Transverse colon (tissue), 3 donors: ENCODE results near the gene NUDT6.

Experiments
- EP300 ChIP-seq: sonication (generic); formaldehyde crosslinking; IDR thresholded peaks from one replicate; pipeline ENCODE4 v1.6.1; 2017; ENCODE audit warnings: antibody characterized with exemption, low read depth
- TF ChIP-seq, protein P1 (sequence below), 5 experiments: fragments of 200-600 bp in 3 of 5; fragments of 450-650 bp in 2 of 5; sonication (generic) in 3 of 5; IDR thresholded peaks; 1 replicate in 2 of 5; 2 replicates in 3 of 5; pipeline ENCODE4 v1.5.1; 2016 to 2017; ENCODE audit warnings: antibody characterized with exemption in 5 of 5, inconsistent platforms in 3 of 5, mild to moderate bottlenecking in 2 of 5, moderate library complexity in 1 of 5

DNA sequence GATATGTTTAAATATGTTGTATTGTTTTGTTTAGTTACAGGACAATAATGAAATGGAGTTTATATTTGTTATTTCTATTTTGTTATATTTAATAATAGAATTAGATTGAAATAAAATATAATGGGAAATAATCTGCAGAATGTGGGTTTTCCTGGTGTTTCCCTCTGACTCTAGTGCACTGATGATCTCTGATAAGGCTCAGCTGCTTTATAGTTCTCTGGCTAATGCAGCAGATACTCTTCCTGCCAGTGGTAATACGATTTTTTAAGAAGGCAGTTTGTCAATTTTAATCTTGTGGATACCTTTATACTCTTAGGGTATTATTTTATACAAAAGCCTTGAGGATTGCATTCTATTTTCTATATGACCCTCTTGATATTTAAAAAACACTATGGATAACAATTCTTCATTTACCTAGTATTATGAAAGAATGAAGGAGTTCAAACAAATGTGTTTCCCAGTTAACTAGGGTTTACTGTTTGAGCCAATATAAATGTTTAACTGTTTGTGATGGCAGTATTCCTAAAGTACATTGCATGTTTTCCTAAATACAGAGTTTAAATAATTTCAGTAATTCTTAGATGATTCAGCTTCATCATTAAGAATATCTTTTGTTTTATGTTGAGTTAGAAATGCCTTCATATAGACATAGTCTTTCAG, 26.9 kb downstream of the NUDT6 start:
- TF ChIP-seq, protein P1, sequence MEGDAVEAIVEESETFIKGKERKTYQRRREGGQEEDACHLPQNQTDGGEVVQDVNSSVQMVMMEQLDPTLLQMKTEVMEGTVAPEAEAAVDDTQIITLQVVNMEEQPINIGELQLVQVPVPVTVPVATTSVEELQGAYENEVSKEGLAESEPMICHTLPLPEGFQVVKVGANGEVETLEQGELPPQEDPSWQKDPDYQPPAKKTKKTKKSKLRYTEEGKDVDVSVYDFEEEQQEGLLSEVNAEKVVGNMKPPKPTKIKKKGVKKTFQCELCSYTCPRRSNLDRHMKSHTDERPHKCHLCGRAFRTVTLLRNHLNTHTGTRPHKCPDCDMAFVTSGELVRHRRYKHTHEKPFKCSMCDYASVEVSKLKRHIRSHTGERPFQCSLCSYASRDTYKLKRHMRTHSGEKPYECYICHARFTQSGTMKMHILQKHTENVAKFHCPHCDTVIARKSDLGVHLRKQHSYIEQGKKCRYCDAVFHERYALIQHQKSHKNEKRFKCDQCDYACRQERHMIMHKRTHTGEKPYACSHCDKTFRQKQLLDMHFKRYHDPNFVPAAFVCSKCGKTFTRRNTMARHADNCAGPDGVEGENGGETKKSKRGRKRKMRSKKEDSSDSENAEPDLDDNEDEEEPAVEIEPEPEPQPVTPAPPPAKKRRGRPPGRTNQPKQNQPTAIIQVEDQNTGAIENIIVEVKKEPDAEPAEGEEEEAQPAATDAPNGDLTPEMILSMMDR (IDR thresholded peaks at IDR 0.05), result no peak
- TF ChIP-seq EP300, result no peak
